Kasumi-1 (cell line): ENCODE results near the gene FSTL4.

Source experiments
- DNase-seq, 2 experiments: peaks; one replicate each; lab custom pipeline; 2025; lab: John Stamatoyannopoulos, UW

Gene FSTL4

DNA sequence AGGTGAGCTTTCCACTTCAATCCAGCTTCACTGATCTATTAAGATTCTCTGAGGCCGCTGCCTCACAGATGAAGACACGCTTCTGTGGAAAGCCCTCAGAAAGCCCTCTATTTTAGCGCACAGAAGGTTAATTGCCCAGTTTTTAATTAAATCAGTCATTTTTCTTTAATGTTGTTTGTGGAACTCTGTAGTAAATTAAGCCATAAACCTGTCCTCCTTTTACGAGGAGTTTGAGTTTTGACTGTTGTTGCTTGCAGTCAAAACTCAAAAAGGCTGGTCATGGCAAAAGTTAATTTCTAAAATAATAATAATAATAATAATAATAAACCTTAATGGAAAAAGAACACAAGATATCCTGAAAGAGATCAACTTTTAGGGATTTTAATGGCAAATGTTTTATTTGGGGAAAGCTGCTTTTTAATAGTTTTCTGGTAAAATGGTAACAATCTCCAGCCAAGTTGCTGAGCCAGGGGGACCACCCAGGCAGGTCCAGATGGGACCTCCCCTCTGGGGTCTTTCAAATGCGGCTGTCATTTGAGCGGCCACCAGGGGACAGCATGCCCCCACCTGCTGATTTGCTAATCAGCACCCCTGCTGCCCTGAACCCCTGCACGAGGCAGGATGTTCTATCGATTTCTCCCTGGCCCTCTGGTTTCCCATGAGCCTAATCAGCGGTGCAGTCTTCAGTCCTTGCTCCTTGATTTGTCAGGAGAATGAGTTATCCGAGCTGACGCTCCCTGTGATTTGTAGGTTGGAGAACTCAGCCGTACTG, 247.2 kb downstream of the FSTL4 start:
- no peak for DNase-seq

DNA sequence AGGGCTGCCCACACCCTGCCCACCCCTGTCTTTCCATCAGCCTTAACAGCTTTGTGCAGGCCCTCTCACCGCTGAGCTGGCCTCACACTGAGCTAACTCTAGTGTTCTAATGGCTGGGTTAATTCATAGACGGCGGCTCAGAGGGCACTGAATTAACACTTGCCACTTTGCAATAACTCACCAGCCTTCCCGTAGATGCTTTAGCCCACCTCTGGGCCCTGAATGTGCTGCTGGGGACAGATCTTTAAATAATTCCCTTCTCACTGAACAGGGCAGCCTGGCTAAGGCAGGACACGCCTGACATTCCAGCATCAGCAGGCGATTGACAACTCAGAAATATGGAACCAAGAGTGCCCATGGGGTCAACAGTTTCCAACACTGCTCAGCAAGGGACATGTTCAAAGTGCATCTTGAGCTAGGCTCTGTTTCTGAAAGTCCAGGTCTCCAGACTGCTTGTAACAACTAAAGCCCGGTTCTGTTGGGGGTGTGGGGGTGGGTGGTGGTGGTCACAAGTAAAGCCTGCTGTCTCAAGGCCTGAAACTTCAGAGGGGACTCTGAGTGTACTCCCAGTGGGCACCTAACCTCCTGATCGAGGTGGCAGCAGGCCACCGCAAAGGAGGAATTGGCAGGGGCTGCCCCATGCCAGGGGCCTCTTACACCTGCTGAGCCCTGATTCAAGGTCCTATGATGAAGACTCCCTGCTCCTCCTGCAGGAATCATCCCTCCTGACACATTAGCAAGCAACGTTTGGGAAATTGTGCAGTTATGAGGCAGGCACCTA, 248.3 kb downstream of the FSTL4 start:
- DNase-seq: no peak

DNA sequence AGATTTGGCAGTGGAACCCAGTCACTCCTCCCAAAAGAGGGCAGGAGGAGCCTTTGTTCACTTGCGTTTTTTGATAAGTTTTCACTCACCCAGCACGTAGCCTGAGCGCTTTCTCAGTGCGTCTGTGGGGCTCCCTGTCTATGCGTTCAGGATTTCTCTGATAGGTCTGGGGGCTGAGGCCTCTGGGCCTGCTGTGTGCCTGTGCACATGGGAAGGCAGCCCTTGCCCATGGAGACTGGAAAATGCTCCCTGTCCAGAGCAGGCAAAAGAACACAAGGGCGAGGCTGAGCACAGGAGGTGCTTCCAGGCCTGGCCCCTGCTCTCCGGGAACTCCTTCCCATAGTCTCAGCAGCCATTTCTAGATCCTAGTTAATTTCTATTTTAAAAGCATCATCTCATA, 249.9 kb downstream of the FSTL4 start:
- DNase-seq: no peak

GRCh38 chr5:133361922-133362321, 250.4 kb downstream of the FSTL4 start:
- no peak for DNase-seq

- DNase-seq: no peak
Observed at GRCh38 chr5:133360693-133361472, 251.5 kb downstream of the FSTL4 start.

- DNase-seq: no peak
Observed at GRCh38 chr5:133359861-133360260, 252.5 kb downstream of the FSTL4 start.

- no peak for DNase-seq
Observed at GRCh38 chr5:133358271-133358670, 254.1 kb downstream of the FSTL4 start.

DNA sequence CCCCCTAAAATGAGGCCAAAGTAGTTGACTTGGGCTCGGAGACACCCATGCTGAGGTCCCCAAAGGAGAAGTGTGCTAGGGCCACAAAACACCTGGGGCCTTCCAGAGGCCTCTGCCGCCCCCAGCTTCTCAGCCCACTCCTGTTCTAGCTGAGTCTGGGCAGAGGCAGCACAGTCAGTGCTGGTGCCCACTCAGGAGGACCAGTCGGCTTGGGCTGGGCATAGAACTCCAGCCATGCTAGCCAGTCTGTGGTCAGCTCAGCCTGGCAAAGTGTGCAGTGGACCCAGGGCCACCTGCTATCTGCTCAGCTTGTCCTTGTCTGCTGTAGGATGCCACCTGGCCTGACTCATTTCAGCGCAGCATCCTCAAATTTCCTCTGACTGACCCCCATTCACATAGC, 254.6 kb downstream of the FSTL4 start:
- DNase-seq: no peak

DNA sequence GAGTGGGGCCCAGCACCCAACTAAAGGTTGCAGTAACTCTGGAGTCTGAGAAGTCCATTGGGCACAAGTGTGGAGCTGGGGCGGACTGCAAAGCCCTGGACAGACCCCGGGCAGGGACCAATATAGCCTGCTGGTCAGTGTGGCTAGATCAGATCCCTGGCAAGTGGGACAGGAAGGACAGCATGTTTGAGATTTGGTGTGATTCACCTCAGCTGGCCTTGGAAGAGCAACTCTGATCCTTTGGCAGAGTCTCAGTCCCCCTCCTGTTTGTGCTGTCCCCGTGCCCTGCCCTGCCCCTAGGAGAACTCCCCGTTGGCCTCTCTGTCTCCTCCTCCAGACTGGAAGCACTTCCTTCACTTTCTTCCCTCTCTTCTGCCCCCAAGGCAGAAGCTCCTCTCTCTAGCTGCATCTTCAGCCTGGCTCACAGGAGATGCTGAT, 255.3 kb downstream of the FSTL4 start:
- no peak for DNase-seq

GRCh38 chr5:133356396-133356983, 255.9 kb downstream of the FSTL4 start:
- no peak for DNase-seq

GRCh38 chr5:133354323-133355185, 257.8 kb downstream of the FSTL4 start:
- DNase-seq: peak; percentile 14 to 36

DNA sequence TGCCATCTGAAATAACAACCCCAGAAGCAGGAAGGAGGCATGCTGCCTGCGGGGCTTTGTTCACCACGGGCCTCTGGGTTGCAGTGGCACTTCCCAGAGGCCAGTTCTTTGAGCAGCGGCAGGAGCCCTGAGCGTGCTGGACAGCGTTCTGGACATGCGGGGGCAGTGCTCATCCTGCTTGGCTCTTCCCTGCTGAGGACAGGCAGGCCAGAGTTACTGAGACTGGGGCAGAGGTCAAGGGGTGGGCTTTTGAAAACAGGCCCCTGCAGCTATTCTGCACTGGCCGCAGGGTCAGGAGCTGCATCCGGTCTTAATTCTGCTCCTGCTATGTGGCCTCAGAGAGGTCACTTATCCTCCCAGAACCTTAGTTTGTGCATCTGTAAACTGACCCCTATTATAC, 258.6 kb downstream of the FSTL4 start:
- no peak for DNase-seq

- no peak for DNase-seq
Observed at GRCh38 chr5:133348406-133348805, 263.9 kb downstream of the FSTL4 start.

DNA sequence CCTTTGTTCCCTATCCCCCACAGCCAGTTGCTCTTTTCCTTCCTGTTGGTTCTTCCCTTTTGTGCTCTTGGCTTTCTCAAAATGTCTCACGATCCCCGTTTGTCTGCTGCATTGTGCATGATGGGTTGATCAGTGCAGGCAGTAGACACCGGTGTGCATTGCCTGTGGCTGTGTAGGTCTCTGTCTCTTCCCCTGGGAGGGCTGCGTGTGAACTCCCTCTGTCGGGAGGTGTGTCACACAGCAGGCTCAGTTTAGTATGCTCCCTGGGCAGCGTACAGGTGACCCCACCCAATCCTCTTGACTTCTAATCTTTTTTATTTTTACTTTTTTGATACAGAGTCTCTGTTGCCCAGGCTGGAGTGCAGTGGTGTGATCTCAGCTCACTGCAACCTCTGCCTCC, 265.3 kb downstream of the FSTL4 start:
- DNase-seq: peak; percentile 14 to 28

DNA sequence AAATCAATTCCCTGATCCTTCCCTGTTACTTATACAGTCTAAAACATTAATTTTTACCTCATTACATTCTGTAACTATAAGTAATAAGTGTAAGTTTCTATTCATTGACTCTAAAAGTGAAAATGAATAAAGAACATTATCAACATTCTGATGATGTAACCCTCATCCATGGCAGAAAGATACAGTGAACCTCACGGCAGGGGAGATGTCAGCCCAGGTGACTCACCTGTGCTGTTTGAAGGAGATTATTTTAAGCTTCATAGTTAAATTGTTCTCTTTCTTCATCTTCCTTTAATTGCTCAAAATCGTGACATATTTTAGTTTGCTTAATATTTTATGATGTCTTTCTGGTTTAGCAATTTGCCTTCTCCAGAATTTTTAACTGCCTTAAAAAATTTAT, 268.1 kb downstream of the FSTL4 start:
- DNase-seq: no peak

GRCh38 chr5:133343196-133343595, 269.1 kb downstream of the FSTL4 start:
- no peak for DNase-seq

GRCh38 chr5:133341915-133342710, 270.2 kb downstream of the FSTL4 start:
- no peak for DNase-seq

GRCh38 chr5:133341296-133341695, 271.0 kb downstream of the FSTL4 start:
- no peak for DNase-seq

DNA sequence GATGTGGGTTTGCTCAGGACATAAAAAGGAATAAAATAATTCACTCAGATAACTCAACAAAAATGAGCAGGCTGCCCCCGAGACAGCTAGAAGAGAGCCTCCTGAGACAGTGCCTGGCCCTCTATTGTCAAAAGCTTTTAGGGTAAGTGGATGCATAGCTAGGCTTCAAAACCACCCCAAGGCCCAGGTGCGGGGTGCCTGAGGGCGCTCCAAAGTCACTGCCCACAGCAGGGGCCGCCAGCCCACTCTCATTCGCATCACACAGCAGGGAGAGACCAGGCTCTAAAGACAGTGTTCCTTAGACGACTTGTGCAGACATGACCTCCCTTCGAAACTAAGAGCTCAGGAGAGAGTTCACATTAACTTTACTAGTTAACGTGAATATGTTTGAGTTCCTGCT, 271.5 kb downstream of the FSTL4 start:
- DNase-seq: no peak

DNA sequence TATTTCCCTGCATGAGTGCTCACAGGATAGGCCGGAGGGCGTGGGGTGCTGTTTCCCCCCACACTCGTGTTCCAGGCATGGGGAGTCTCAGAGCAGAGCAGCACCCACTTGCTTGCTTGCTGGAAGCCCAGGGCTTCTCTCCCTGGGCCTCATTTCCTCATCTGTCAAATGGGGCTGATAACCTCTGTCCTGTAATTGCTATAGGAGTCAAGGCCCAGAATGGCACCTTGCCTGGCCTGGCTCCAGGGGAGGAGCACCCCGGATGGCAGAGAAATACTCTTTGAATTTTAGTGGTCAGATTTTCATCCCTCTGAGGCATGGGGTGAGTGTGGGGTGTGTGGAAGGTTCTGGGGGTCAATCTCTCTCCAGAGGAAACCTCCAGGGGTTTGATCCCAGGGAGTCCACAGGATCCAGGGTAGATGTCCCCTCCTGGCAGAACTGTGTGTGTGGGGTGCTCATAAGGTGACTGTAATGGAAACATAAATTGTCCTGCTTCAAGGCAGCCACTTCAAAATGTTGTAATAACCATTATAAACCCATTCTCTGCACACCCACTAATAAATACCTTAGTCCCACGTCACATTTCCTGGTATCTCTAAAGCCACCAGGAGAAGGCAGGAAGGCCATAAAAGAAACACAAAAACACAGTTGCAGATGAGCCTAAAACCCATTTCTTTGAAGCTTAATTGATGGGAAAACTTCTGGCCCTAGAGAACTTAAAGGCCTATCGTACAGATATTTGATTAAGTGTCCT, 272.2 kb downstream of the FSTL4 start:
- DNase-seq: no peak
